Effector CD4-positive, alpha-beta T cell (primary cell): ENCODE results near the gene CLDN7.

Source experiments
- DNase-seq: peaks from one replicate; pipeline ENCODE4 v3.0.0-alpha.2; 2020

Gene CLDN7

GRCh38 chr17:7235693-7236665, 26.3 kb downstream of the CLDN7 start:
- no peak for DNase-seq

- DNase-seq, result peak; percentile 94
These were observed 28.0 kb downstream of the CLDN7 start, which contains the start of gene DVL2 for GRCh38 chr17:7234083-7234951. DVL2 (minus strand) TSS chr17:7234517; CDS start chr17:7234262, 255 bp downstream.

GRCh38 chr17:7233701-7234082, 28.6 kb downstream of the CLDN7 start:
- DNase-seq, result no peak

- no peak for DNase-seq
These were observed 30.2 kb downstream of the CLDN7 start for GRCh38 chr17:7232114-7232513.

GRCh38 chr17:7229504-7229903, 32.8 kb downstream of the CLDN7 start:
- no peak for DNase-seq

GRCh38 chr17:7228920-7229319, 33.4 kb downstream of the CLDN7 start:
- DNase-seq, result no peak

GRCh38 chr17:7226721-7227710, 35.3 kb downstream of the CLDN7 start:
- no peak for DNase-seq

GRCh38 chr17:7225711-7226331, 36.5 kb downstream of the CLDN7 start:
- no peak for DNase-seq

GRCh38 chr17:7224661-7225111, 37.6 kb downstream of the CLDN7 start:
- no peak for DNase-seq

- DNase-seq, result no peak
These were observed 38.2 kb downstream of the CLDN7 start for GRCh38 chr17:7224110-7224509.

- DNase-seq, result no peak
These were observed 38.9 kb downstream of the CLDN7 start for GRCh38 chr17:7223375-7223774.

- no peak for DNase-seq
These were observed 39.3 kb downstream of the CLDN7 start for GRCh38 chr17:7222972-7223292.

- DNase-seq, result no peak
These were observed 39.9 kb downstream of the CLDN7 start for GRCh38 chr17:7222093-7222971.

GRCh38 chr17:7221278-7222092, 40.8 kb downstream of the CLDN7 start:
- DNase-seq, result no peak

- DNase-seq, result peak; percentile 50
These were observed 41.5 kb downstream of the CLDN7 start for GRCh38 chr17:7220593-7221277.

GRCh38 chr17:7219812-7220592, 42.3 kb downstream of the CLDN7 start, which contains the start of the genes ACADVL and DLG4:
ACADVL (plus strand) TSS chr17:7219938; CDS start chr17:7219985, 47 bp downstream.
DLG4 (minus strand) TSS chr17:7219836.
- DNase-seq, result peak; percentile 69

- DNase-seq, result no peak
These were observed 43.0 kb downstream of the CLDN7 start for GRCh38 chr17:7219229-7219811.

- DNase-seq, result no peak
These were observed 43.5 kb downstream of the CLDN7 start for GRCh38 chr17:7218758-7219157.
